Glutamatergic neuron (in vitro differentiated cells): ENCODE data around the gene PPP6R2. TPM values are rescaled to one million over a fixed set of nuclear protein-coding genes. Genes with fewer than 3 reads are reported as not detected.

Experiments
- DNase-seq: peaks from one replicate; pipeline ENCODE4 v3.0.0; 2022
- H3K27ac Mint-ChIP-seq: one replicate; pipeline ENCODE4 v1.8.0; 2020; ENCODE audit warnings: mild to moderate bottlenecking, mixed read lengths, inconsistent platforms; ENCODE audit not compliant: unreplicated experiment
- H3K27me3 Mint-ChIP-seq: one replicate; pipeline ENCODE4 v1.8.0; 2020; ENCODE audit warnings: mild to moderate bottlenecking, moderate library complexity, mixed read lengths, inconsistent platforms; ENCODE audit not compliant: unreplicated experiment
- H3K36me3 Mint-ChIP-seq: one replicate; pipeline ENCODE4 v1.8.0; 2020; ENCODE audit warnings: mild to moderate bottlenecking, mixed read lengths, inconsistent platforms; ENCODE audit not compliant: unreplicated experiment
- H3K4me1 Mint-ChIP-seq: one replicate; pipeline ENCODE4 v1.8.0; 2020; ENCODE audit warnings: mild to moderate bottlenecking, low read depth, mixed read lengths, inconsistent platforms; ENCODE audit not compliant: unreplicated experiment
- H3K4me3 Mint-ChIP-seq: one replicate; pipeline ENCODE4 v1.8.0; 2020; ENCODE audit warnings: mild to moderate bottlenecking, mixed read lengths, inconsistent platforms; ENCODE audit not compliant: unreplicated experiment
- H3K9me3 Mint-ChIP-seq: one replicate; pipeline ENCODE4 v1.8.0; 2020; ENCODE audit warnings: mild to moderate bottlenecking, moderate library complexity, mixed read lengths, inconsistent platforms; ENCODE audit not compliant: unreplicated experiment
- CTCF ChIP-seq: fragments of 200-600 bp; sonication (generic); IDR thresholded peaks from one replicate; pipeline ENCODE4 v1.5.0; 2021; ENCODE audit not compliant: partially characterized antibody, unreplicated experiment
- total RNA-seq: library from RNA; stranded (reverse); fragmentation: NEBNext Ultra II Directional; extraction: Animal tissue kit (Norgen Biotek cat#: 25700); gene quantifications from one replicate; pipeline ENCODE4 v1.2.1, GENCODE V29; 2021; ENCODE audit not compliant: unreplicated experiment

PPP6R2 gene
- total RNA-seq, 1 donor from 2014 or later, result 122 TPM

- Mint-ChIP-seq H3K9me3 (peaks cover 3% of the 10 kb centered on the region), H3K4me1 (no peaks in the 10 kb centered on the region), H3K27me3 (no peaks in the 10 kb centered on the region), H3K4me3 (no peak overlapping the region), H3K27ac (no peak overlapping the region), H3K36me3 (no peaks in the 10 kb centered on the region)
- no peak for TF ChIP-seq CTCF
- peak; percentile 28 for DNase-seq
Measured at GRCh38 chr22:50346470-50346869, 3.3 kb downstream of the PPP6R2 start.

DNA sequence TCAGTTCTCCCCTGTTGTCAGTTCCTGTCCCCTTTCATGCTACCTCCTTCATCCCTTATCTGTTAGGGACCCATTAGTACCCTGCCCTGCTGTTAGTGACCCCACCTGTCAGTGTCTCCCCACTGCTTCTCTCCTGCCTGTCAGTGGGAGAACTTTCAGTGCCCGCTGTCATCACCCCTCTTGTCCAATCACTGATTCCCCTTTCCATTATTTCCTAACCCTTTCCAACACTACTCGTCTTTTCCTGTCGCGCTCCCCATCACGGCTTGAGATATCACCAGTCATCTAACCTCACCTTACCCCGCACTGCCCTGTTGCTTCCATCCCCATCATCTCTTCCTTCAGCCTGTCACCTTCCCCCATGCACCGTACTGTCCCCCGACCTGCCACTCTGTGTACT, 4.0 kb downstream of the PPP6R2 start:
- DNase-seq, result no peak
- H3K4me3 Mint-ChIP-seq, result no peak overlapping the region
- TF ChIP-seq CTCF, result no peak

DNA sequence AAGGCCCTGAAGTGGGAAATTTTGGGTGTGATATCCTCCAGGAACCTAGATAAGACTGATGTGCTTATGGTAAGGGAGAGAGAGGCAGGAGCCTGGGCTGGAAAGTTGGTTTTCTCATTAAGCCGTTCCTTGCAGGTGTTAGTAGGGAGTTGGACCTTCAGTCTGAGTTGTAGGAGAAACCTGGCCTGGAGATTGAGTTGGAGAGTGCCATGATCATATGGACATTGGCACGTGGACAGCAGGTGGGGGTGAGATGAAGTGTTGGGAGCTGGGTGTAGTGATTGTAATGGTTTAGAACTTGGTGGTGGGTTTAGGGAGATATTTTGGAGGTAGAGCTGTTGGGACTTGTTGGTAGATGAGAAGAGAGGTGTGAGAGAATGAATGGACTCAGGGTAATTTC, 4.9 kb downstream of the PPP6R2 start:
- no peaks in the 10 kb centered on the region for H3K27me3 Mint-ChIP-seq
- H3K9me3 Mint-ChIP-seq, result no peaks in the 10 kb centered on the region
- DNase-seq, result no peak
- no peak for TF ChIP-seq CTCF
- H3K4me3 Mint-ChIP-seq, result no peak overlapping the region
- no peaks in the 10 kb centered on the region for H3K36me3 Mint-ChIP-seq
- H3K4me1 Mint-ChIP-seq, result no peaks in the 10 kb centered on the region
- H3K27ac Mint-ChIP-seq, result no peak overlapping the region

More for the DNA sequence above, 4.0 kb downstream of the PPP6R2 start:
- Mint-ChIP-seq H3K9me3 (peaks cover 3% of the 10 kb centered on the region), H3K36me3 (no peaks in the 10 kb centered on the region), H3K4me1 (no peaks in the 10 kb centered on the region), H3K27me3 (no peaks in the 10 kb centered on the region), H3K27ac (no peak overlapping the region)

DNA sequence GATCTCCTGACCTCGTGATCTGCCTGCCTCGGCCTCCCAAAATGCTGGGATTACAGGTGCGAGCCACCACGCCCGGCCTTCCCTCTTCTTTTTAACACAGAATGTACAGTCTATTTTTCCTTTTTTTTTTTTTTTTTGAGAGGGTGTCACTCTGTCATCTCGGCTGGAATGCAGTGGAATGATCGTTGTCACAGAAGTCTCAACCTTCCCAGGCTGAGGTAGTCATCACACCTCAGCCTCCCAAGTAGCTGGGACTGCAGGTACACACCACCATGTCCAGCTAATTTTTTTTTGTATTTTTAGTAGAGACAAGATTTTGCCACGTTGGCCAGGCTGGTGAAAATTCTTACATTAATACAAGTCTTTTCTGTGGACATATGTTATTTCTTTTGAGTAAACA, 13.1 kb downstream of the PPP6R2 start:
- Mint-ChIP-seq H3K9me3 (peaks cover 2% of the 10 kb centered on the region), H3K27me3 (no peaks in the 10 kb centered on the region), H3K27ac (no peak overlapping the region), H3K36me3 (peaks cover 5% of the 10 kb centered on the region), H3K4me1 (no peaks in the 10 kb centered on the region), H3K4me3 (no peak overlapping the region)
- DNase-seq, result no peak
- TF ChIP-seq CTCF, result no peak

GRCh38 chr22:50357222-50357621, 14.1 kb downstream of the PPP6R2 start:
- TF ChIP-seq CTCF, result no peak
- H3K36me3 Mint-ChIP-seq, result peaks cover 5% of the 10 kb centered on the region
- no peaks in the 10 kb centered on the region for H3K4me1 Mint-ChIP-seq
- no peak overlapping the region for H3K4me3 Mint-ChIP-seq
- no peak overlapping the region for H3K27ac Mint-ChIP-seq
- no peak for DNase-seq
- H3K9me3 Mint-ChIP-seq, result peaks cover 2% of the 10 kb centered on the region
- no peaks in the 10 kb centered on the region for H3K27me3 Mint-ChIP-seq
